ENCODE results near the gene SRL.

DNA sequence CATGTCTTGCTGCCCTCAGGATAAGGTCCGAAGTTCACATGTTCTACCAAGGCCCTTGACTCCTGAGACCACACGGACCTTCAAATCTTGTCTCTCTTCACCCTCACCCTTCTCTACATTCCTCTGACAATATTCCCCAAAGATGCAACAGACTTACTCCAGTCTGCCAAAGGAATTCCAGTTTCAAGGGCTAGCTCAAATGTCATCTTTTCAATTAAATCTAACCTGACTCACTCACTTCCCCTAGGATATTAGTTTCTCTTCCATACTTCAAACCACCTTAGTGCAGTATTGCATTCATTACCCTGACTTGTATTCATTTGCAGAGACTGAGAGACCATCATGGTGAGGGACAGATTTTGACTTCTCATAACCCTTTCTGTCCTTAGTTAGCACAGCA is 66.0 kb downstream of the SRL start:
- TF ChIP-seq POLR2A (IDR thresholded peaks at IDR 0.05; ENCODE audit: low read length) (no peak), GATA1 (IDR thresholded peaks at IDR 0.05; ENCODE audit: low read depth, low read length) (no peak)

All from erythroblast (primary cell).